HCT116 (cell line): ENCODE measurements around the gene EXD2.

Experiments used
- CBX3 ChIP-seq: IDR thresholded peaks from 2 replicates; pipeline ENCODE4 v1.6.1; 2012; ENCODE audit warnings: low read depth
- CEBPB ChIP-seq: IDR thresholded peaks from 2 replicates; pipeline ENCODE4 v1.6.1; 2012; ENCODE audit warnings: low read depth
- EZH2 ChIP-seq: fragments of 200-600 bp; sonication (generic); IDR thresholded peaks from 2 replicates; pipeline ENCODE4 v1.6.1; 2017; ENCODE audit warnings: antibody characterized with exemption, mixed run types
- EZH2phosphoT487 ChIP-seq: fragments of 200-600 bp; IDR thresholded peaks from 2 replicates; pipeline ENCODE4 v1.6.1; 2018; ENCODE audit warnings: antibody characterized with exemption, borderline replicate concordance
- FOSL1 ChIP-seq: IDR thresholded peaks from 2 replicates; pipeline ENCODE4 v1.6.1; 2012; ENCODE audit warnings: low read depth
- JUND ChIP-seq: IDR thresholded peaks from 2 replicates; pipeline ENCODE4 v1.6.1; 2012
- POLR2AphosphoS5 ChIP-seq: IDR thresholded peaks from 2 replicates; pipeline ENCODE4 v1.6.1; 2011; ENCODE audit warnings: mild to moderate bottlenecking, low read depth, low read length, moderate library complexity
- RAD21 ChIP-seq: IDR thresholded peaks from 2 replicates; pipeline ENCODE4 v1.6.1; 2012; ENCODE audit warnings: low read depth, mild to moderate bottlenecking
- TCF7L2 ChIP-seq: IDR thresholded peaks from 2 replicates; pipeline ENCODE4 v1.7.0; 2011; ENCODE audit warnings: borderline replicate concordance, inconsistent platforms; ENCODE audit not compliant: insufficient read depth, insufficient read length; ENCODE audit errors: extremely low read depth
- ZNF274 ChIP-seq: fragments of 200-500 bp; sonication (Bioruptor generic); IDR thresholded peaks from 2 replicates; pipeline ENCODE4 v1.6.1; 2014; ENCODE audit warnings: mild to moderate bottlenecking, low read depth, low read length, inconsistent platforms
- TF ChIP-seq, protein P1 (sequence below), 3 experiments: fragments of 200-600 bp in 1 of 3; sonication (generic) in 1 of 3; IDR thresholded peaks in 2 of 3; conservative IDR thresholded peaks in 1 of 3; 2 replicates each; pipeline ENCODE4 v1.5.1; 2012 to 2017; ENCODE audit warnings: low read depth in 2 of 3, low read length in 2 of 3, antibody characterized with exemption in 1 of 3, borderline replicate concordance in 1 of 3, control low read depth in 1 of 3, mild to moderate bottlenecking in 1 of 3, mixed read lengths in 1 of 3, mixed run types in 1 of 3, moderate library complexity in 1 of 3; ENCODE audit not compliant: insufficient read depth in 1 of 3
- TF ChIP-seq, protein P2 (sequence below): IDR thresholded peaks from 2 replicates; pipeline ENCODE4 v1.6.1; 2012; ENCODE audit warnings: low read depth
- TF ChIP-seq, protein P3 (sequence below): IDR thresholded peaks from 2 replicates; pipeline ENCODE4 v1.6.1; 2012

DNA sequence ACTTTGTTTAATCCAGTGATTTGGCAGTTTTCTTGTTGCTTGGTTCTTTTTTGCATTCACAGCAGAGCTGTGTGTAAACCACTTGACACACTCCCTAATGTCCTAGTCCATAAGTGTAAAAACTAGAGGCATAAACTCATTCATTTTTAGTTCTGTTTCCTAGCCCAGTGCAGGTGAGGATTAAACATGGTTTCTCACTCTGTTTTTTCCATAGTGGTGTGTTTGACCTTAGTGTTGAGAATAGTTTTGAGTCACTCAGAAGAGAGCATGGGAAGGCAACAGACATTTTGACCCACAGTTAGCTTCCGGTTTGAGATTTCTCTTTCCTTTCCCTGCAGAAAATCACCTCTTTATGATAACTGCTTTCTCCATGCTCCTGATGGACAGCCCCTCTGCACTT lies 44.4 kb downstream of the EXD2 start:
- TF ChIP-seq EZH2phosphoT487: no peak
- TF ChIP-seq, protein P1, sequence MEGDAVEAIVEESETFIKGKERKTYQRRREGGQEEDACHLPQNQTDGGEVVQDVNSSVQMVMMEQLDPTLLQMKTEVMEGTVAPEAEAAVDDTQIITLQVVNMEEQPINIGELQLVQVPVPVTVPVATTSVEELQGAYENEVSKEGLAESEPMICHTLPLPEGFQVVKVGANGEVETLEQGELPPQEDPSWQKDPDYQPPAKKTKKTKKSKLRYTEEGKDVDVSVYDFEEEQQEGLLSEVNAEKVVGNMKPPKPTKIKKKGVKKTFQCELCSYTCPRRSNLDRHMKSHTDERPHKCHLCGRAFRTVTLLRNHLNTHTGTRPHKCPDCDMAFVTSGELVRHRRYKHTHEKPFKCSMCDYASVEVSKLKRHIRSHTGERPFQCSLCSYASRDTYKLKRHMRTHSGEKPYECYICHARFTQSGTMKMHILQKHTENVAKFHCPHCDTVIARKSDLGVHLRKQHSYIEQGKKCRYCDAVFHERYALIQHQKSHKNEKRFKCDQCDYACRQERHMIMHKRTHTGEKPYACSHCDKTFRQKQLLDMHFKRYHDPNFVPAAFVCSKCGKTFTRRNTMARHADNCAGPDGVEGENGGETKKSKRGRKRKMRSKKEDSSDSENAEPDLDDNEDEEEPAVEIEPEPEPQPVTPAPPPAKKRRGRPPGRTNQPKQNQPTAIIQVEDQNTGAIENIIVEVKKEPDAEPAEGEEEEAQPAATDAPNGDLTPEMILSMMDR (IDR thresholded peaks at IDR 0.05 in 2 of 3, conservative IDR thresholded peaks at IDR 0.05 in 1 of 3; ENCODE audit: borderline replicate concordance in 1 of 3, insufficient read depth in 1 of 3, low read depth in 2 of 3, low read length in 2 of 3): no peak
- no peak for TF ChIP-seq CEBPB
- TF ChIP-seq RAD21: no peak
- TF ChIP-seq TCF7L2: no peak
- TF ChIP-seq, protein P2, sequence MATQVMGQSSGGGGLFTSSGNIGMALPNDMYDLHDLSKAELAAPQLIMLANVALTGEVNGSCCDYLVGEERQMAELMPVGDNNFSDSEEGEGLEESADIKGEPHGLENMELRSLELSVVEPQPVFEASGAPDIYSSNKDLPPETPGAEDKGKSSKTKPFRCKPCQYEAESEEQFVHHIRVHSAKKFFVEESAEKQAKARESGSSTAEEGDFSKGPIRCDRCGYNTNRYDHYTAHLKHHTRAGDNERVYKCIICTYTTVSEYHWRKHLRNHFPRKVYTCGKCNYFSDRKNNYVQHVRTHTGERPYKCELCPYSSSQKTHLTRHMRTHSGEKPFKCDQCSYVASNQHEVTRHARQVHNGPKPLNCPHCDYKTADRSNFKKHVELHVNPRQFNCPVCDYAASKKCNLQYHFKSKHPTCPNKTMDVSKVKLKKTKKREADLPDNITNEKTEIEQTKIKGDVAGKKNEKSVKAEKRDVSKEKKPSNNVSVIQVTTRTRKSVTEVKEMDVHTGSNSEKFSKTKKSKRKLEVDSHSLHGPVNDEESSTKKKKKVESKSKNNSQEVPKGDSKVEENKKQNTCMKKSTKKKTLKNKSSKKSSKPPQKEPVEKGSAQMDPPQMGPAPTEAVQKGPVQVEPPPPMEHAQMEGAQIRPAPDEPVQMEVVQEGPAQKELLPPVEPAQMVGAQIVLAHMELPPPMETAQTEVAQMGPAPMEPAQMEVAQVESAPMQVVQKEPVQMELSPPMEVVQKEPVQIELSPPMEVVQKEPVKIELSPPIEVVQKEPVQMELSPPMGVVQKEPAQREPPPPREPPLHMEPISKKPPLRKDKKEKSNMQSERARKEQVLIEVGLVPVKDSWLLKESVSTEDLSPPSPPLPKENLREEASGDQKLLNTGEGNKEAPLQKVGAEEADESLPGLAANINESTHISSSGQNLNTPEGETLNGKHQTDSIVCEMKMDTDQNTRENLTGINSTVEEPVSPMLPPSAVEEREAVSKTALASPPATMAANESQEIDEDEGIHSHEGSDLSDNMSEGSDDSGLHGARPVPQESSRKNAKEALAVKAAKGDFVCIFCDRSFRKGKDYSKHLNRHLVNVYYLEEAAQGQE: no peak
- TF ChIP-seq EZH2: no peak
- no peak for TF ChIP-seq ZNF274
- TF ChIP-seq FOSL1: no peak
- TF ChIP-seq JUND: no peak
- TF ChIP-seq, protein P3, sequence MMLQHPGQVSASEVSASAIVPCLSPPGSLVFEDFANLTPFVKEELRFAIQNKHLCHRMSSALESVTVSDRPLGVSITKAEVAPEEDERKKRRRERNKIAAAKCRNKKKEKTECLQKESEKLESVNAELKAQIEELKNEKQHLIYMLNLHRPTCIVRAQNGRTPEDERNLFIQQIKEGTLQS: no peak
- TF ChIP-seq POLR2AphosphoS5: no peak
- no peak for TF ChIP-seq CBX3
